Activated naive CD8-positive, alpha-beta T cell treated with anti-CD3 and anti-CD28 coated beads for 36 hours (primary cell): ENCODE measurements around the gene GRHL3. TPM values are rescaled to one million over a fixed set of nuclear protein-coding genes. Genes with fewer than 3 reads are reported as not detected.

Source experiments
- DNase-seq: peaks from one replicate; pipeline ENCODE4 v3.0.0; 2021
- H3K27ac Mint-ChIP-seq: one replicate; pipeline ENCODE4 v1.8.0; 2022; ENCODE audit warnings: mild to moderate bottlenecking, moderate library complexity, mixed read lengths
- H3K27me3 Mint-ChIP-seq: one replicate; pipeline ENCODE4 v1.8.0; 2022; ENCODE audit warnings: mild to moderate bottlenecking, mixed read lengths
- H3K36me3 Mint-ChIP-seq: one replicate; pipeline ENCODE4 v1.8.0; 2021; ENCODE audit warnings: mild to moderate bottlenecking, mixed read lengths
- H3K4me1 Mint-ChIP-seq: one replicate; pipeline ENCODE4 v1.8.0; 2021; ENCODE audit warnings: mixed read lengths
- H3K4me3 Mint-ChIP-seq: one replicate; pipeline ENCODE4 v1.8.0; 2022; ENCODE audit warnings: mild to moderate bottlenecking, moderate library complexity, mixed read lengths
- H3K9me3 Mint-ChIP-seq: one replicate; pipeline ENCODE4 v1.8.0; 2022; ENCODE audit warnings: mixed read lengths
- total RNA-seq, 2 experiments: library from RNA; stranded (reverse); gene quantifications; one replicate each; pipeline ENCODE4 v1.2.3, GENCODE V29; 2021

GRHL3 gene
- total RNA-seq, 2 experiments from 2014 or later = not detected

DNA sequence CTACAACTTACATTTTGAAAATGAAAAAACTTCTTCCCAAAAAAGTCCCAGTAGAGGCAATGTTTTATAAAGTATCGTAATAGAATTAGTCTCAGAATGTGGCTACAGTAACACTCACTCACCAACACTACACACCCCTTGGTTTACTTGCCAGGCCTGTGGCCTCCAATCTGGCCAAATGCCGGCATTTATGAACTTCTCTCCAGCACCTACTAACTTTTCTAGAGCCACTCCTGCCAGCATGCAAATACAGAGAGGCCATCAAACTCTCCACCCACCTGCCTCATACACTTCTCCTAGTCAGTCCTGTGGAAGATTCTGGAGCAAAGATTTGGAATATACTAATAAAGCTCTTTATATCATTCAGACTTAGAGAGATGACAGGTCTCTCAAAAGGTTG, 62.1 kb downstream of the GRHL3 start:
- Mint-ChIP-seq H3K4me3 (no peak overlapping the region), H3K27ac (no peak overlapping the region), H3K36me3 (peaks cover 2% of the 10 kb centered on the region), H3K4me1 (peaks cover 19% of the 10 kb centered on the region), H3K27me3 (no peaks in the 10 kb centered on the region), H3K9me3 (no peaks in the 10 kb centered on the region)
- no peak for DNase-seq

GRCh38 chr1:24382165-24382577, 63.0 kb downstream of the GRHL3 start:
- H3K27ac Mint-ChIP-seq = no peak overlapping the region
- H3K4me3 Mint-ChIP-seq = no peak overlapping the region
- H3K27me3 Mint-ChIP-seq = no peaks in the 10 kb centered on the region
- DNase-seq = no peak
- no peaks in the 10 kb centered on the region for H3K9me3 Mint-ChIP-seq
- peaks cover 19% of the 10 kb centered on the region for H3K4me1 Mint-ChIP-seq
- peaks cover 2% of the 10 kb centered on the region for H3K36me3 Mint-ChIP-seq

DNA sequence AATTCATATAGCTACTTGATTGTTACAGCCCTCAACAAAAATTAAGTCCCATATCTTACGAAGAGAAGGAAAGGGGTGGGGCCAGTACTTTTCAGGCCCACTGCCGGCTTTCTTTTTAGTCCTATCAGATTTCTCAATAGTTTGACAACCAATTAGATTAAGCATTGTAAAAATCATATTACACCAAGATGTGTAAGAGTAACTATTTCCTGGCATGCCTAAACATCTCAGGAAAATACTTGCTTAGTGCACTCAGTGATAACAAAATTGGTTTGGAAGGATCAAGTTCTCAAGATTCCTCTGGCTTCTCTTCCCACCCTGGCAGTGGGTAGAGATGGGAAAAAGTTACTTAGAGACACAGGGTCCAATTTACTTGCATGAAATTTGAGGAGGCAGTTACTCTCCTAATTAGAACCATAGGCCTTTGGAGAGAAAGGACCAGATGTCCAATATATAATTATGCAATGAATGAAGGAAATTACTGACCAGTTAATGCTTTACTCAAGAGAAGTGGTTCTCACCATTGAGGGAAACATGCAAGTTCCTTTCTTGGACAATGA, 64.3 kb downstream of the GRHL3 start:
- Mint-ChIP-seq H3K27me3 (no peaks in the 10 kb centered on the region), H3K4me1 (peaks cover 19% of the 10 kb centered on the region), H3K9me3 (no peaks in the 10 kb centered on the region), H3K27ac (no peak overlapping the region), H3K36me3 (peaks cover 2% of the 10 kb centered on the region), H3K4me3 (no peak overlapping the region)
- DNase-seq = no peak

GRCh38 chr1:24384251-24385090, 65.3 kb downstream of the GRHL3 start:
- H3K27me3 Mint-ChIP-seq = no peaks in the 10 kb centered on the region
- no peak overlapping the region for H3K27ac Mint-ChIP-seq
- H3K4me1 Mint-ChIP-seq = peaks cover 19% of the 10 kb centered on the region
- no peak overlapping the region for H3K4me3 Mint-ChIP-seq
- H3K9me3 Mint-ChIP-seq = no peaks in the 10 kb centered on the region
- no peaks in the 10 kb centered on the region for H3K36me3 Mint-ChIP-seq
- peak; percentile 36 for DNase-seq

DNA sequence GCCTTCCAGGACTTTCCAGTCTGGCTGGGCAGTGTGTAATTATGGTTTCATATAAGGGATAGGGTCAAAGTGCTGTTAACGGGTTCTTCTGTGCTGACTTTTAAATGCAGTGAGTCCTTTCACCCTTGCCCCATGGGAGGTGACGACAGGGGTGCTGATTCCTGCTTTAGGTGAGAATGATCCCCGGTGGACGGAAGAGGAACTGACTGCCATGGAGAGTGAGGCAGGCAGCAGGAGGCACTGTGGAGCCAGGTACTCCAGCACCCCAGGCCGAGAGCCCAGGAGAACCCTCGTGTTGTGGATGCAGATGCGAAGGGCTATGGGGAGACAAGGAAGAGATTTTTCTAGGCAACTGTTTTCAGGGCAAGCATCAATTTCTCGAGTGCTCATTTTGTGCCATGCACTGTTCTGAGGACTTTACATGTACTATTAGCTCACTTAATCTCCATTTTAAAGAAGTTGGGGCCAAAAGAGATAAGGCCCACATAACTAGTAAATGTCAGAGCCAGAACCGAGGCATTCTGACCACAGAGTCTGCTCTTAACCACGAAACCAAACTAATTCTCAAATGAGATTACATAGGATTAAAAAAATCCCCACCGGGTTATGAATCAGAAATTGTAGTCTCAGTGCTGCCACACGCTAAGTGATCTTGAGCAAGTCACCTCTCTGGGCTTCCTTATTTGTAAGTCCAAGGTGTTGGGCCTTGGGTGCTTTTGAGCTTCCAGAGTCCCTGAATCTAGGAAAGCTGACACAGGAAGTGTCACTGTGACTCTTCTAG, 66.2 kb downstream of the GRHL3 start:
- H3K4me3 Mint-ChIP-seq = no peak overlapping the region
- no peaks in the 10 kb centered on the region for H3K9me3 Mint-ChIP-seq
- no peak overlapping the region for H3K27ac Mint-ChIP-seq
- peak; percentile 45 for DNase-seq
- peaks cover 20% of the 10 kb centered on the region for H3K4me1 Mint-ChIP-seq
- H3K27me3 Mint-ChIP-seq = no peaks in the 10 kb centered on the region
- H3K36me3 Mint-ChIP-seq = peaks cover 3% of the 10 kb centered on the region

DNA sequence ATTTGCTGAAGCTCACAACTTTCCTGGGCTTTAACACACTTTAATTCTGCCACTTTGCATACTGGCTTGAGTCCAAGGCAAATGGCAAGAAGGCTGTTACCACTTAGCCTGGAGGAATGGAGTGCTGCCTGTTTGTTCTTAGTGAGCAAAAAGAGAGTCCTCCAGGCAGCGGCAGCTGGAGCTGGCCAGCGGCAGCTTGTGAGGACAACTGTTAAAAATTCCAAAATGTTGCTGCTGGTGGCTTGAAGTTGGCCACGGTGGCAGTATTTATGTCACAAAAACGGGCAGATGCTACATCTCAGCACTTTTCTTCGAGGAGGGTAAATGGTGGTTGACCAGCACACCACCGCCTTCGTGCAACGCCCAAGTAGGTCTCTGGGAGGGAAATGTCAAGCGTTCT, 67.1 kb downstream of the GRHL3 start:
- Mint-ChIP-seq H3K27me3 (no peaks in the 10 kb centered on the region), H3K36me3 (peaks cover 4% of the 10 kb centered on the region), H3K27ac (no peak overlapping the region), H3K9me3 (no peaks in the 10 kb centered on the region), H3K4me1 (peaks cover 22% of the 10 kb centered on the region), H3K4me3 (no peak overlapping the region)
- no peak for DNase-seq

DNA sequence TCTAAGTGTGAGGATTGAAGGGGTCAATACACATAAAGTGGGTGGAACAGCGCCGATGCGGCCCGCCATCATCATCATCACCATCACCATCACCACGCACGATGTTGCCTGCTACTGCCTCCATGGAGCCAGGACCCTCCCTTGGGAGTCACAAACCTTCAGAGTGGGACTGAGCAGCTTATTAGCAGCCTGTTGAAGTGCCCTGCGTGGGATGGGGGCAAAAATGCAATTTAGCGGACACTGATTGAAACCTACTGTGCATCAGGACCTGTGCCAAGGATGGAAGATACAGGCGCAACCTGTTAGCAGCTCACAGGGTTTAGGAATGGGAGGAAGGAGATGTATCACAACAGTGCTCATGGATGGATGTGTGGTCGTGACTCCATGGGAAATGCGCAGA, 67.8 kb downstream of the GRHL3 start:
- H3K36me3 Mint-ChIP-seq = peaks cover 4% of the 10 kb centered on the region
- H3K4me1 Mint-ChIP-seq = peaks cover 28% of the 10 kb centered on the region
- H3K27ac Mint-ChIP-seq = no peak overlapping the region
- H3K9me3 Mint-ChIP-seq = no peaks in the 10 kb centered on the region
- no peak overlapping the region for H3K4me3 Mint-ChIP-seq
- no peaks in the 10 kb centered on the region for H3K27me3 Mint-ChIP-seq
- DNase-seq = no peak

DNA sequence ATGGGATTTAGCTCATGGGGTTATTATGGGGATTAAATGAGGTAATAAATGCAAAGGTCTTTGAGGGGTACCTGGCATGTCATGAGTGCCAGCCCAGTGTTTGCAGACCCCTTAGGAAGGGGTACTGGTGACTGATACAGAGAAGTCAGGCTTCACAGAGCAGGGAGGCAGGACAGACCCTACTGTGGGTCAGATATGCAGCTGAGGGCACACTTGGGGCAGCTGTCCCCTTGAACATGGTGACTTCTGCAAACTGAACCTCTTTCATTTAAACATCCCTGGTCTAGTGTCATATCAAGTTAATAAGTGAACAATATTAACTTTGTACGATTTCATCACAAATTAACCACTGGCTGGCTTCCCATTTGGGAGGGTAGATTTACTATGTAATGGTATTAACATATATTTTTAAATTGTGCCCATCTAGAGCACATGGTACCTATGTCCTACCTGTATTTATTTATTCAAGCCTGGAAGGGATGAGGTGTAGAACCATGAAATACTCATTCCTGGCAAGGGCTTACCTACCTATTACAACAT, 68.5 kb downstream of the GRHL3 start:
- Mint-ChIP-seq H3K4me1 (peaks cover 35% of the 10 kb centered on the region), H3K27ac (no peak overlapping the region), H3K27me3 (no peaks in the 10 kb centered on the region), H3K9me3 (no peaks in the 10 kb centered on the region), H3K4me3 (no peak overlapping the region), H3K36me3 (peaks cover 4% of the 10 kb centered on the region)
- DNase-seq = no peak

GRCh38 chr1:24388331-24388885, 69.3 kb downstream of the GRHL3 start:
- no peak for DNase-seq
- Mint-ChIP-seq H3K36me3 (peaks cover 4% of the 10 kb centered on the region), H3K27ac (no peak overlapping the region), H3K4me3 (no peak overlapping the region), H3K4me1 (peaks cover 41% of the 10 kb centered on the region), H3K27me3 (no peaks in the 10 kb centered on the region), H3K9me3 (no peaks in the 10 kb centered on the region)

DNA sequence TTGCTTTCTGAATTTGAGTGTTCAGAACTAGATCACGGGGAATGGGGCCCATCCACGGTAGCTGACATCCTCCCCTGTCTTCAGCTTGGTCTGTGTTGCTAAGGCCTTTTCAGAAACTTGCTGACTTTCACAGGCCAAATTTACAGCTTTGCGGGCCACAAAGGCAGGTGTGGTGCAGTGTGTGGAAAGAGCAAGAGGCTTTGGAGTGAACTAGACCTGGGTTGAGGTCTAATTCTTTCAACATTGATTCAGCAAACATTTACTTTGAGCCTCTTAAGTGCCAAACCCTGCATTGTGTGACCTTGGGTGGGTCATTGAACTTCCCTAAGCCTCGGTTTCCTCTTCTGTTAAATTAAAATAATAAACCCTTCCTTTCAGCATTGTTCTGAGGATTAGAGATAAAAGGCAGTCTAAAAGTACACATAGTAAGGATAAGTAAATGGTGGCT, 70.1 kb downstream of the GRHL3 start:
- H3K27ac Mint-ChIP-seq = no peak overlapping the region
- peaks cover 45% of the 10 kb centered on the region for H3K4me1 Mint-ChIP-seq
- H3K27me3 Mint-ChIP-seq = no peaks in the 10 kb centered on the region
- H3K36me3 Mint-ChIP-seq = peaks cover 4% of the 10 kb centered on the region
- no peaks in the 10 kb centered on the region for H3K9me3 Mint-ChIP-seq
- no peak overlapping the region for H3K4me3 Mint-ChIP-seq
- no peak for DNase-seq

DNA sequence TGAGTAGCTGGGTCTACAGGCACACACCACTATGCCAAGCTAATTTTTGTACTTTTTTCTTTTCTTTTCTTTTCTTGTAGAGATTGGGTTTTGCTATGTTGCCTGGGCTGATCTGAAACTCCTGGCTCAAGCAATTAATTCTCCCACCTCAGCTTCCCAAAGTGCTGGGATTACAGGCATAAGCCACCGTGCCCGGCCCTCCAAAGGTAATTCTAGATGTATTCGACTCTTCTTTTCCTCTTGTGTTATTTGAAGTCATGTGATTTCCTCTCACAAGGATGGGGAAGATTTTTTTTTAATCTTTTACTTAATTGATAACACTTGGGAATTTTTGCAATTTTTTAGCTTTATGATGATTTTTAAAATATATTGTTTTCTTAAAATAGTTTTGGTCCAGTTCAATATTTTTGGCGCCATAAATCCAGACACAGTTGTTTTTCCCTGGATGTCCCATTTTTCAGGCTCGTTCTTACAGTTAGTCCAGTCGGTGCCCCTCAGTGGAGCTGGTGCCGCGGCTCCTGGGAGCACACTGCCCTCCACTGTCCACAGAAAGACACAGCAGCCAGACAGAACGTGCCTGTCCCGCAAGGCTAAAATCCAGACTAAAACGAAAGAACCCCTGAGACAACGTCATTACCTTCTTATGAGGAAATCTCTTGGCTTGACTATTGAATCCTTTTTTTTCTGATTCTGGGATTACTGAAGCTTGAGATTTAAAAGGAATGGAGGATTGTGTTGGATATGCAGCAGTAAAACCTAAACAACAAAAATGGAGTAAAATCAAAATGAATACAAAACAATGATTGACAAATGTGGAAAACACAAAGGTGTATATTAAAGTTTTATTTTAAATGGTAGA, 72.0 kb downstream of the GRHL3 start:
- Mint-ChIP-seq H3K27me3 (no peaks in the 10 kb centered on the region), H3K4me3 (peak overlapping the region; percentile 67), H3K4me1 (peaks cover 38% of the 10 kb centered on the region), H3K36me3 (peaks cover 4% of the 10 kb centered on the region), H3K9me3 (no peaks in the 10 kb centered on the region), H3K27ac (peak overlapping the region; percentile 93)
- DNase-seq = peak; percentile 78

DNA sequence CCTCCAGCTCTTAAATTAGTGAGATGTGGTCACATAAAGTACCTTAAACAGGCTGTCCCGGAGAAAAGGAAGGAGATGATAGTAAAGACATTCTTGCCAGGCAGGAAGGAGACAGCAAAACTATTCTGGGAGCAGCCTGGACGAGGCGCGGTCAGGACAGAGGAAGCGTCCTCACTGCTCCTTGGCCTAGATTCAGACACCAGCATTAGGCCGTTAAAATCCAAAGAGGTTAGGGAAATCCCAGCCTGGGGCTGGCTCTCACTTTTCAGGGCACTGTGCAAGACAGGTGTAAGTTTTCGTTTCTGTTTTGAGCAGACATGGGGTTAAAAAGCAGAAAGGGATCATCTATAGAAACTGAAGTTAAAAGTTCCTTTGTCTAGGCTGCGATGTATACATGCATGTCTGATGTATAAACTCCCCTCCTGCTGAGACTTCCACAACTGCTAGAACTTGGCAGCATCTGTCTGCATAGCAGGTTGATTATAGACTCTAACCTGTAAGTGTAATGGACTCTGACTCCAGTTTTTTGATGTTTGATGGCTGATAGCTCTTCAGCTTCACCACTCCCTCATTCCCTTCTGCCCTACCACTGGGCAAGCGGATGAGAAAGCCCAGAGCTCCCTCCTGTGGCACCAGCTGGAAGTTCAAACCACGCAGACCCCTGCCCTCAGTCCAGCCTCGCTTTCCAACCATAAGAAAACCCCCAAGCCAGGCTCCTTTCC, 72.9 kb downstream of the GRHL3 start:
- H3K27me3 Mint-ChIP-seq = no peaks in the 10 kb centered on the region
- peaks cover 4% of the 10 kb centered on the region for H3K36me3 Mint-ChIP-seq
- no peaks in the 10 kb centered on the region for H3K9me3 Mint-ChIP-seq
- peak; percentile 63 for DNase-seq
- H3K4me3 Mint-ChIP-seq = peak overlapping the region; percentile 46
- peaks cover 38% of the 10 kb centered on the region for H3K4me1 Mint-ChIP-seq
- peak overlapping the region; percentile 93 for H3K27ac Mint-ChIP-seq

DNA sequence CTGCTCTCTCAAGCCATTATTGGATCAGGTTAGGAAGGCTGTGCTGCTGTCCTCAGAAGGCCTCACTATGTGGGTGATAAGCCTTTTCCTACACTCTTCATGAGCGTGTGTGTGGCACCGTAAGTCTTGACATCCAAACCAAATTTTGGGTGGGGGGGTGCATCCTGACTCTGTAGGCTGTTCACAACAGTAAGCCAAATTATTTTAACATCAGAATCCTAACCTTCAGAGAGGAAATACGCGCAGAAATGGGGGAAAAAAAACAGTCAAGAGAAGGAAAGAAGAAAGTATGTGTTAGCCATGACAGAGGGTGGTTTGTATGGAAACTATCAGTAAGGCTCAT, 73.4 kb downstream of the GRHL3 start:
- DNase-seq = no peak
- H3K9me3 Mint-ChIP-seq = no peaks in the 10 kb centered on the region
- peaks cover 38% of the 10 kb centered on the region for H3K4me1 Mint-ChIP-seq
- H3K4me3 Mint-ChIP-seq = peak overlapping the region; percentile 19
- peak overlapping the region; percentile 93 for H3K27ac Mint-ChIP-seq
- no peaks in the 10 kb centered on the region for H3K27me3 Mint-ChIP-seq
- peaks cover 4% of the 10 kb centered on the region for H3K36me3 Mint-ChIP-seq
